Measurements from ENCODE around the gene BRDT. TPM values are rescaled to one million over a fixed set of nuclear protein-coding genes. Genes with fewer than 3 reads are reported as not detected.
"Not testable (repeated sequence)": the region's sequence is repeated elsewhere in the genome, so short reads cannot be mapped to it uniquely, and the experiment has no call there.

BRDT gene
- total RNA-seq, 1 experiment from 2014 or later, result not detected

GRCh38 chr1:92017656-92018055, 68.5 kb downstream of the BRDT start:
- DNase-seq (ENCODE audit: low spot score), result peak; percentile 18
- no peak overlapping the region for H3K27ac ChIP-seq (ENCODE audit: low read depth, low read length, poor library complexity, severe bottlenecking)
- peaks cover 6% of the 10 kb centered on the region for H3K9me3 ChIP-seq (ENCODE audit: low read depth, low read length, poor library complexity, severe bottlenecking)
- POLR2A ChIA-PET (ENCODE audit: low non-redundant PET), result interaction anchor here (0.7 kb wide), 1 partner anchor 777 kb away, joined by 3 read pairs; no protein-coding TSS in a partner anchor
- intact Hi-C loops (cut with micrococcal nuclease; ENCODE audit: unreplicated experiment), result no loop called here
- H3K27me3 ChIP-seq (replicated peaks; ENCODE audit: insufficient read depth, low read depth, low read length, poor library complexity), result no peaks in the 10 kb centered on the region
- peaks cover 4% of the 10 kb centered on the region for H3K4me1 ChIP-seq (ENCODE audit: insufficient read depth, low read length, poor library complexity, severe bottlenecking)
- CTCF ChIA-PET, result no interaction called here
- TF ChIP-seq CTCF (conservative IDR thresholded peaks at IDR 0.05; ENCODE audit: low read depth, low read length) (no peak), EZH2 (IDR thresholded peaks at IDR 0.05; ENCODE audit: borderline replicate concordance, low read depth, low read length, poor library complexity, severe bottlenecking) (no peak)
- no TSS peak for BruUV-seq (replicated peaks)
- H3K4me3 ChIP-seq (ENCODE audit: low read depth, low read length, poor library complexity, severe bottlenecking), result no peak overlapping the region
- no peaks in the 10 kb centered on the region for H3K36me3 ChIP-seq (ENCODE audit: insufficient read depth, low read length, poor library complexity, severe bottlenecking)

GRCh38 chr1:92026042-92026441, 76.8 kb downstream of the BRDT start:
- DNase-seq (ENCODE audit: low spot score); CTCF ChIA-PET; H3K27ac ChIP-seq (ENCODE audit: low read depth, low read length, poor library complexity, severe bottlenecking); H3K4me1 ChIP-seq (ENCODE audit: insufficient read depth, low read length, poor library complexity, severe bottlenecking); POLR2A ChIA-PET (ENCODE audit: low non-redundant PET); H3K9me3 ChIP-seq (ENCODE audit: low read depth, low read length, poor library complexity, severe bottlenecking); intact Hi-C loops (cut with micrococcal nuclease; ENCODE audit: unreplicated experiment); BruUV-seq (replicated peaks); H3K4me3 ChIP-seq (ENCODE audit: low read depth, low read length, poor library complexity, severe bottlenecking); H3K36me3 ChIP-seq (ENCODE audit: insufficient read depth, low read length, poor library complexity, severe bottlenecking); H3K27me3 ChIP-seq (replicated peaks; ENCODE audit: insufficient read depth, low read depth, low read length, poor library complexity): not testable (repeated sequence)

GRCh38 chr1:92026806-92027205, 77.6 kb downstream of the BRDT start:
- Histone ChIP-seq H3K27me3 (replicated peaks; ENCODE audit: insufficient read depth, low read depth, low read length, poor library complexity) (no peaks in the 10 kb centered on the region), H3K4me3 (ENCODE audit: low read depth, low read length, poor library complexity, severe bottlenecking) (no peak overlapping the region), H3K27ac (ENCODE audit: low read depth, low read length, poor library complexity, severe bottlenecking) (no peak overlapping the region), H3K36me3 (ENCODE audit: insufficient read depth, low read length, poor library complexity, severe bottlenecking) (no peaks in the 10 kb centered on the region), H3K4me1 (ENCODE audit: insufficient read depth, low read length, poor library complexity, severe bottlenecking) (peaks cover 7% of the 10 kb centered on the region), H3K9me3 (ENCODE audit: low read depth, low read length, poor library complexity, severe bottlenecking) (peaks cover under 1% of the 10 kb centered on the region)
- intact Hi-C loops (cut with micrococcal nuclease; ENCODE audit: unreplicated experiment), result no loop called here
- DNase-seq (ENCODE audit: low spot score), result no peak
- no TSS peak for BruUV-seq (replicated peaks)
- ChIA-PET CTCF (no interaction called here), POLR2A (ENCODE audit: low non-redundant PET) (no interaction called here)
- no peak for TF ChIP-seq CTCF (conservative IDR thresholded peaks at IDR 0.05; ENCODE audit: low read depth, low read length)
- no peak for TF ChIP-seq EZH2 (IDR thresholded peaks at IDR 0.05; ENCODE audit: borderline replicate concordance, low read depth, low read length, poor library complexity, severe bottlenecking)

- Histone ChIP-seq H3K27ac (ENCODE audit: low read depth, low read length, poor library complexity, severe bottlenecking) (no peak overlapping the region), H3K4me3 (ENCODE audit: low read depth, low read length, poor library complexity, severe bottlenecking) (peak overlapping the region; percentile 67), H3K36me3 (ENCODE audit: insufficient read depth, low read length, poor library complexity, severe bottlenecking) (no peaks in the 10 kb centered on the region), H3K9me3 (ENCODE audit: low read depth, low read length, poor library complexity, severe bottlenecking) (no peaks in the 10 kb centered on the region), H3K27me3 (replicated peaks; ENCODE audit: insufficient read depth, low read depth, low read length, poor library complexity) (no peaks in the 10 kb centered on the region), H3K4me1 (ENCODE audit: insufficient read depth, low read length, poor library complexity, severe bottlenecking) (peaks cover 7% of the 10 kb centered on the region)
- TF ChIP-seq EZH2 (IDR thresholded peaks at IDR 0.05; ENCODE audit: borderline replicate concordance, low read depth, low read length, poor library complexity, severe bottlenecking), result no peak
- no peak for TF ChIP-seq CTCF (conservative IDR thresholded peaks at IDR 0.05; ENCODE audit: low read depth, low read length)
- no peak for DNase-seq (ENCODE audit: low spot score)
- intact Hi-C loops (cut with micrococcal nuclease; ENCODE audit: unreplicated experiment), result no loop called here
- ChIA-PET CTCF (no interaction called here), POLR2A (ENCODE audit: low non-redundant PET) (no interaction called here)
- BruUV-seq (replicated peaks), result no TSS peak
These were observed 80.2 kb downstream of the BRDT start for GRCh38 chr1:92029241-92029922.
